ENCODE data around the gene HPDL.

The HPDL gene

GRCh38 chr1:45325851-45326506 is 716 bp upstream of the HPDL start:
- DNase-seq = no peak

GRCh38 chr1:45327644-45328515 is 1.2 kb downstream of the HPDL start:
- no peak for DNase-seq

GRCh38 chr1:45328680-45329079 is 2.0 kb downstream of the HPDL start:
- no peak for DNase-seq

- DNase-seq = no peak
Observed at GRCh38 chr1:45329445-45329844, 2.8 kb downstream of the HPDL start.

GRCh38 chr1:45331436-45332345 is 5.0 kb downstream of the HPDL start:
- DNase-seq = no peak

GRCh38 chr1:45332346-45332720 is 5.6 kb downstream of the HPDL start:
- DNase-seq = no peak

- DNase-seq = no peak
Observed at GRCh38 chr1:45334308-45335245, 7.9 kb downstream of the HPDL start.

GRCh38 chr1:45335855-45336324 is 9.2 kb downstream of the HPDL start:
- no peak for DNase-seq

GRCh38 chr1:45337630-45338325 is 11.1 kb downstream of the HPDL start:
- DNase-seq = no peak

GRCh38 chr1:45339789-45340558 is 13.3 kb downstream of the HPDL start, which contains the start of the genes MUTYH and TOE1:
TSS of gene MUTYH (minus strand) at chr1:45340440. CDS start at chr1:45334505, 5,935 bp downstream.
TSS of gene TOE1 (plus strand) at chr1:45340170. CDS start at chr1:45340253, 83 bp downstream.
- DNase-seq = peak; percentile 95

- no peak for DNase-seq
Observed at GRCh38 chr1:45340816-45341466, 14.2 kb downstream of the HPDL start.

- DNase-seq = no peak
Observed at GRCh38 chr1:45344499-45344898, 17.8 kb downstream of the HPDL start.

GRCh38 chr1:45345014-45345413 is 18.3 kb downstream of the HPDL start:
- DNase-seq = no peak

- DNase-seq = no peak
Observed at GRCh38 chr1:45346473-45346872, 19.8 kb downstream of the HPDL start.

- DNase-seq = no peak
Observed at GRCh38 chr1:45348020-45348419, 21.3 kb downstream of the HPDL start.

- DNase-seq = no peak
Observed at GRCh38 chr1:45348609-45348965, 21.9 kb downstream of the HPDL start.

GRCh38 chr1:45348966-45349677 is 22.4 kb downstream of the HPDL start:
- no peak for DNase-seq

- DNase-seq = no peak
Observed at GRCh38 chr1:45351508-45351907, 24.8 kb downstream of the HPDL start.

GRCh38 chr1:45353685-45354084 is 27.0 kb downstream of the HPDL start:
- no peak for DNase-seq

Data from stimulated activated CD4-positive, alpha-beta T cell treated with anti-CD3 and anti-CD28 coated beads, Interleukin-2, amount 100 ng/mL, for 48 hours (primary cell).